ENCODE results near the gene GMDS.
A peak's percentile ranks its signal among the peaks of the same experiment; 100 is the strongest.
"Not testable (repeated sequence)": the region's sequence is repeated elsewhere in the genome, so short reads cannot be mapped to it uniquely, and the experiment has no call there.

Gene GMDS

DNA sequence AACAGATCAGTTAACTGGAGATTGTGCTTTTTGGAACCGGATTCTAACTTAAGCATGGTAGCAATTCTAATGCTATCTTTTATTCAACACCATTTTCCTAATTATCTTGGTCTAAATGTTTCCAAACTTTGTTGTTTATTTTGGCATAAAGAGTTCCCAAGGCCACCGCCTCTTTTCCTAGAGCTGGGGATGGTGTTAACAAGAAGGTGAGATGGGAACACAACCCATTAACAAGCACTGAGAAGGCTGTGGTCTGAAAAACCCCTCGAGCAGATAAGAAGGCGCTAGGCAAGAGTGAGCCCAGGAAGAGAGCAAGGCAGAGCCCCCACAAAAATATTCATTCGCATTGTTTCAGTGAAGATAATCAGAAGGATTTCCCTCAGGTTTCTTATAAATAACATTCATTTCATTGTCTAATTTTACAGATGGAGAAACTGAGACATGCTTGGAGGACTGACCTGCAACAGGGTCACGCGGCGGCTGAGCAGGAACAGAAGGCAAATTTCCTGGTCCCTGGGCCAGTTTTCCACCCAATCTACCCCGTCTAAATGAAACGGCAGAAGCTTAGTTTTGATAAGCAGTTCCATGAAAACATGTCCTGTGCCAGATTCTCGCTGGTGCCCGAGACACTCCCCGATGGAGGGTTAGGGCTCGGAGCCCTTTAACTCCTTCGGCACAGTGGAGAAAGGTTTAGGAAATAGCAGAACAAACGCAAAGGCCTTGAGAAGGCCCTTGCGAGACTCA is 480.1 kb downstream of the GMDS start:
- no peak for DNase-seq
- intact Hi-C loops (cut with DNase I): no loop called here

- no peak for DNase-seq
- intact Hi-C loops (cut with DNase I): no loop called here
Measured at GRCh38 chr6:1764397-1764987, 480.9 kb downstream of the GMDS start.

- DNase-seq: no peak
- intact Hi-C loops (cut with DNase I): no loop called here
Measured at GRCh38 chr6:1763404-1763803, 482.0 kb downstream of the GMDS start.

GRCh38 chr6:1762203-1762602 is 483.2 kb downstream of the GMDS start:
- intact Hi-C loops (cut with DNase I): no loop called here

DNA sequence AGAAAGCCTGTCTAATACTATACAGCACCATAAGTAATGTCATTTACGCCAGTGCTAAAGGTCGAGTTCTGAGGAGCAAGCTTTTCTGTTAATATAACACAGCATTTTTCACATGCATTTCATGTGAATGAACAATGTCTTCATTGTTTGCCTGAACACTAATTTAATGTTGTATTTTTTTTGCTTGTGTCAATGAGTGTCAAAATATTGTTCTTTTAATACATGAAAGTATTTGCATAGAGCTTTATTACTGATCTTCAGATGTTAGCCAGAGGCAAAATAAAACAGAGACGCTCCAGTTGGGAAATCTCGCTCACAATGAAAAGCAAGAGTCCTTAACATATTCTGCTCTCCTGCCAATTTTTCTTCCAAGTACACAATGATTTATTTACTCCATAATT is 483.9 kb downstream of the GMDS start:
- intact Hi-C loops (cut with DNase I): no loop called here
- no peak for DNase-seq

More at GRCh38 chr6:1762203-1762602, 483.2 kb downstream of the GMDS start:
- DNase-seq: peak in 8 of 42 donors; percentile 13 to 69 (median 22)

DNA sequence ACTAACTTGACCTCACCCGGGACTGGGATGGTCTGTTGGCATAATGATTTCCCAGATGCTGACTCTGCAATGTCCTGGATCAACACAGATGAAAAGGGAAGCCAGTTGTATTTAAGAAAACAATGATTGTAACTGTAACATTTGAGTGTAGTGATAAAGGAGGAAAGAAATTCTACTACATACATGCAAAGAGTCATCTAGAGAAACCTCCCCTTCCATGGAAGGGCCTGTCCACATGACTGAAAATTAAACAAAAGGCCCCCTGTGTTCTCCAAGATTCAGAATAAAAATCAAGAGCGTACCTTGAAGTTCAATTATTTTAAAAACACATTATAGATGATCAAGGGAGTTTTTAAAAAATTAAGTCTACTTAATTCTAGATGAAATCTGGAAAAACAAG is 484.5 kb downstream of the GMDS start:
- no peak for DNase-seq
- intact Hi-C loops (cut with DNase I): no loop called here

DNA sequence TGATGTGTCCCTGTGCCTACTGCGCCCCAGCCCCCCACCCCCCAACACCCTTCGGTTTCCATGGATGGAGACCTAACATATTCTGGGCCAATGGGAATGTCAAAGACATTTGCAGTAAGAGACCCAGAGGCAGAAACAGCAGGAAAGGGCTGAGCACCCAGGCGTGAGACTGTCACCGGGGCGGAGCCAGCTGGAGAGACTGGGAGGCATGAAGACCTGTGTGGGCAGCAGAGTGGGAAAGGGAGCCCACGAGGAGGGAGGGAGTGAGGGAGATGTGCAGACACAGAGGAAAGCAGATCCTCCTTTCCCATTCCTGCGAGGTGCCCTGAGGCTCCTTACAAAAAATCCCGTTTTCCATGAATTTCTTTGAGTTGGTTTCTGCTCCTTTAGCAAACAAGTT is 485.5 kb downstream of the GMDS start:
- DNase-seq: no peak
- intact Hi-C loops (cut with DNase I): no loop called here

DNA sequence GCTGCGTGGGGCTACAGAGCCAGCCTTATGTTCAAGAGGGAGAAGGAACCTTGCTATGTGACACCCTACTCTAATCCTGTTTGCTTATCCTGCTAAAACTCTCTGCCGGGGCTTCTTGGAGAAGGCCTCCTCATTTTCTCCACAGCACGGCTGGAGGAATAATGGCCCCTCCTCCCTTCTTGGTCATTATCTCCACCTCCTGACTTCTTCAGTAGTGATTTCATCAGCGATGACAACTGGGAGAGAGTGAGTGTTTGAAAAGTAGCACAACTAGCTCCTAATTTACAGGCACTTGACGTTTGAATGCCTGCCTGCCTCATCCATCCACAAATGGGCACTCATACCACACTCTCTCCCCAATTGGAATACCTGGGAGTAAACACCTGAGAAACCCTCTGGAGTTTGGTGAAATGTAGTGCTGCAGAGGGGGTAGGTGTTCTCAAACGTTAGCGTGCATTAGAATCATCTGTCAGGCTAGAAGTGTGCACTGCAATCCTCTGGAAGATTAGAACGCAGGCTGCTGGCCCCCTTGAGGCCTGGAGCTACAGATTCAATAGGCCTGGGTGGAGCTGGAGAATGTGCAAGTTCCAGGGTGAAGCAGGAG is 487.2 kb downstream of the GMDS start:
- DNase-seq: no peak
- intact Hi-C loops (cut with DNase I): no loop called here

DNA sequence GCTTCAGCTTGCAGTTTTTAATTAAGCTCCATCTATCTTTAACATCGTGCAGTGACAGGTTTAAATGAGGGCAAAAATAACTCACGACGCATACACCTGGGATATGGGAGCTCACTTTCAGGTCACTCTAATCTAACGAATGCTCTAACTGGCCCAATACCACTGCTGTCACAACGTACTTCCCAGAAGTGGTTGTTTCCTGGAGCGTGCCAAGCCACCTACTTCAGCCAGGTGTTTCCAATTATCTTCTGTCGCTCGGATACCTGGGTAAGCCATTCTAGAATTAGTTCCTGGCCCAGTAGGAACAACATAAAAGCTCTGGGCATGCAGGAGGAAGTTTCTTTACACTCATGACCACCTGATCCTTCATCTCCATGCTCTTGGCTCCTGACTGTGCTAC is 488.3 kb downstream of the GMDS start:
- intact Hi-C loops (cut with DNase I): no loop called here
- no peak for DNase-seq

DNA sequence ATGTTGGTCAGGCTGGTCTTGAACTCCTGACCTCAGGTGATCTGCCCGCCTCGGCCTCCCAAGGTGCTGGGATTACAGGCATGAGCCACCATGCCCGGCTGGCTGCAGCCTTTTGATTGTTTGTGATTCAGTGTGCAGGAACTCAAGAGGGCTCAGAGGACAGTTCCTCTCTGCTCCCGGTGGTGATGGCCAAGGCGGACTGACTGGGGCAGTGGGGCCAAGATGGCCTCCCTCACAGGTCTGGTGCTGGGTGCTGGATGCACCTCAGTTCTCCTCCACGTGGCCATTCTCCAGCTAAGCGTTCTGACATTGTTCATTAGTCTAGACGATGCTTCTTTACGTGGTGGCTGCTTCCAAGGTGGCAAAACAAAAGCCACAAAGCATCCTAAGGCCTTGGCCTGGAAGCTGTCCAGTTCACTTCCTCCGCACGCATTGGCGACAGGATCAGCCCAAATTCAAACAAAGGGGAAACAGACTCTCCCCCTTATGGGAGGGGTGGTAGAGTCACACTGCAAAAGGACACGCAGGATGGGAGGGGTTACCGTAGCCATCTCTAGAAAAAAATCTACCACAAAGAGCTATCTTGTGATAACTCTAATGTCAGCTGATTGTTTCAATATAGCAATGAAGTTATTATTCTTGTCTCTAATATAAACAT is 488.8 kb downstream of the GMDS start:
- DNase-seq: no peak
- intact Hi-C loops (cut with DNase I): no loop called here

DNA sequence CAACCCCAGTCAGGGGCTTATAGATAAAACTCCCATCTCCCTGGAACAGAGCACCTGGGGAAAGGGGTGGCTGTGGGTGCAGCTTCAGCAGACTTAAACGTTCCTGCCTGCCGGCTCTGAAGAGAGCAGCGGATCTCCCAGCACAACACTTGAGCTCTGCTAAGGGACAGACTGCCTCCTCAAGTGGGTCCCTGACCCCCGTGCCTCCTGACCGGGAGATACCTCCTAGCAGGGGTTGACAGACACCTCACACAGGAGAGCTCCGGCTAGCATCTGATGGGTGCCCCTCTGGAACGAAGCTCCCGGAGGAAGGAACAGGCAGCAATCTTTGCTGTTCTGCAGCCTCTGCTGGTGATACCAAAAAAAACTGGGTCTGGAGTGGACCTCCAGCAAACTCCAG is 494.3 kb downstream of the GMDS start:
- intact Hi-C loops (cut with DNase I); DNase-seq: not testable (repeated sequence)

DNA sequence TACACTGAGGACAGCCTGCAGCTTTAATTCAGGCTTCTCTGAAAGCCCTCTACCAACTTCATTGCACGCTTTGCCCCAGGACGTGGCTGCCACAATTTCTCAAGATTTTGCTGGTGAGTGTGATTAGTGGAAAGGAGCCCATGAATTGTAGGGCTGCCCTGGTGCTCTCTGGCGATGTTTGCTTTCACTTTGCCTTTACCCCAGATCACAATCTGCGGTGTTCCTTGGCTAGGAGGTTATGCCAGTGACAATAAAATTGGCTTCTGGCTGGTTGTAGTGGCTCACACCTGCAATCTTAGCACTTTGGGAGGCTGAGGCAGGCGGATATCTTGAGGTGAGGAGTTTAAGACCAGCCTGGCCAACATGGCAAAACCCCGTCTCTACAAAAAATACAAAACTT is 496.4 kb downstream of the GMDS start:
- no peak for DNase-seq
- intact Hi-C loops (cut with DNase I): no loop called here

DNA sequence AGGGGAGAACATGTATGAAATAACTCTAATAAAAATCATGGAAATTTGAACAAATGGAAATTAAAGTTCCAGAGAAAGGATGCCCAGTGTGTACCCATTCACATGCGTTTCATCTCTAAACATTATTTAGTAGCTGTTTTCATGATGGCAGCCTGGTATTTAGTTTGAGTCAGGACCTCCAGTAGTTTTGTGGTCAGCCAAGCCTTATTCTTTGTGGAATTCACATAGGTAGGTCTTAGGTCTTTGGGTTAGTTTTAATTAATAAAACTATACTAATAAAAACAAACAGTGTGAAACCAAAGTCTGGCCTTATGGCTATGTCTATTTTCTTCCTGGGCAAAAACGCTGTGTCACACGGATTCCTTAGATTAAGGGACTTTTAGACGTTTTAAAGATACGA is 497.9 kb downstream of the GMDS start:
- intact Hi-C loops (cut with DNase I): no loop called here
- DNase-seq: no peak

DNA sequence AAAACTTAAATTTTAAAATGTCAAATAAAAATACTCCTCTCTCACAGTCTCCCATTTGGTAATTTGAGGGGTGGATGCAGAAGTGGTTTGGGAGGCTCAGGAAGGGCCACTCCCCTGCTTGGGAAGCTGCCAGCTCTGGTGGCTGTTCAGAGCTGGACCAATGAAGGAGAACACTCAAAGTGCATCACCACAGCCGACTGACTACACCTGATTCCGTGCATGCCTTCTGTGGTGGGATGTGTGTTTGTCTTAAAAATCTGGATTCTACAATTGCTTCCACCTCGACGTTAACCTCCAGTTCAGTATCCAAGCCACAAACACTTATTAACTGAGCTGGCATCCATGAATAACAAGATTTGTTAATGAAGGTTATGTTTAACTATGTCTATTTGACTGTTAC is 498.4 kb downstream of the GMDS start:
- no peak for DNase-seq
- intact Hi-C loops (cut with DNase I): no loop called here

DNA sequence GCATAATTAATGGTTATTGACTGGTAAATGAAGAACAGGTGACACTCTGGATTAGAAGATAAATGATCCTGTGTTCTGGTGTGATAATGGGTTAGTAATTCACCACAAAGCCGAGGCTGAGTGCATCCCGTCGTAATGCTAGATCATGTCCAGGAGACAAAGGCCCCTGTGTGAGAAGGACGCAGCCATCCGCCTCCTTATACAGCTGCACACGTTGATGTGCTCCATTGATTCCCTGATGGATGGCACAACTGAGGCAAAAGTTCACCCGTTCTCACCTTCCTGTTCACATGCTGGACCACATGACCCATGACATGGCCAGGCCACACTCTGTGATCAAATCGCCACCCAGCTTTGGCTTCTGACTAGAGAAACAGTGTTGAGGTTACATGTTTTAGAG is 499.6 kb downstream of the GMDS start:
- intact Hi-C loops (cut with DNase I): no loop called here
- DNase-seq: no peak

DNA sequence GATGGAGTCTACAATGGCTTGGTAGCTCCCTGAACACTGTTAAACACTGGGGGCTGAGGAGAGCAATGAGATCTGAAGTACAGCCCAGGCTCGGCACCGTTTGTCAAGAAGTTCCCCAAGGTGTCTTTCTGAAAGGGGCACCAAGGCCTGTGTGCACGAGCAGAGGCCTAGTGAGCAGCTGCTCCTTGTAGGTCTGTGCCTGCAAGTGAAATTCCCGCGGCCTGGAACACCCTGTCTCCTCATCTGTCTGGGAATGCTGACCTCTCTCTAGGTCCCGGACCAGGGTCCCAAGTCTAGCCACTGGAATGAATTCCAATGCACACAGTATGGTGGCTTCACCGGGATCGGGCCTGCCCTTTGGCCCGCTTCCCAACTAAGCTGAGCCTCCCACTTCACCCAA is 500.9 kb downstream of the GMDS start:
- intact Hi-C loops (cut with DNase I): no loop called here
- no peak for DNase-seq

DNA sequence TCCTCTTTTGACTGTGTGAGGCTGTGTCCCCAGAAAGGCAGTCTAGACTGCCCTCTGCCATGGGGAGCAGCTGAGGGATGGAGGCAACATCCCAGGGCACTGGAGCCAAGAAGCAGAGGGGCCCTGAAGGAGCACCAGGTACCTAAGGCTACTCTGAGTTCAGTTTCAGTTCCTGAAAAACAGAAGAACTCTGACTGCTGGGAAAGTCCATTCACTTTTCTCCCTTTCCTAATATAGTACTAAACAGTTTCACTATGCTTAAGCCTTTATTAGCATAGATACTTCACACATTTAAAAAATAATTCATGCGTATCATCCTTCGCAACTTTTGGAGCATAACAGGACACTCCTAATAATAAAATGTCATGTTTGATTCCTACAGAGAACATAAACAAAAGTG is 505.7 kb downstream of the GMDS start:
- intact Hi-C loops (cut with DNase I): no loop called here
- no peak for DNase-seq

DNA sequence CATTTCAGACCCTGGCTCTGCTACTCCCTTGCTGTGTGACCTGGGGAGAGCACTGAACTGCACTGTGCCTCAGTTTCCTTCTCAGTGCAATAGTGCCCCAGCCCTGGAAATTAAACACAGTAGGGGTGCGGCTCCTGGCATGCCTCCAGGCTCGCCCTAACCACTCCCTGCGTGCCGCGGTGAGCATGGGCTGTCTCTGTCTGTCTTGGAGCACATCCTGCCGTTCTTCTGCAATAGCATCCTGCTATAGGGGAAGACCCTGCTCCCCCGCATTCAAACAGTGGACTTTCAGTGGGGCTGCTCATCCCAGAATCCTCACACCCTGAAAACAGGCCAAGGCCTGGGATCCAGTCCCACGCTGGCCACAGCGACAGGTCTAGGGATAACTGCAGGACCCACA is 506.2 kb downstream of the GMDS start:
- intact Hi-C loops (cut with DNase I): no loop called here
- no peak for DNase-seq

- DNase-seq: no peak
- intact Hi-C loops (cut with DNase I): no loop called here
Measured at GRCh38 chr6:1738558-1739081, 506.8 kb downstream of the GMDS start.
